ENCODE results near the gene CCDC93. TPM values are rescaled to one million over a fixed set of nuclear protein-coding genes. Genes with fewer than 3 reads are reported as not detected.

The CCDC93 gene
- total and polyA plus RNA-seq, 9 donors = 21.4 to 28.4 (median 22.8) TPM

Other genes with a start within 250 kb of the CCDC93 start
- gene DDX18, start 199.4 kb downstream of the CCDC93 start, total RNA-seq = 46.5 TPM
- gene DDX18, start 199.4 kb downstream of the CCDC93 start, polyA plus RNA-seq (ENCODE audit: insufficient read depth in 1 of 8, insufficient read length in 8 of 8, low replicate concordance in 1 of 8) = 10 to 100 TPM; 40.0 to 52.0 (median 46.3) TPM
- gene INSIG2, start 74.4 kb upstream of the CCDC93 start, total RNA-seq = 12.9 TPM
- 10 to 100 TPM; 15.0 to 24.2 (median 17.3) TPM for gene INSIG2, start 74.4 kb upstream of the CCDC93 start, polyA plus RNA-seq (ENCODE audit: insufficient read depth in 1 of 8, insufficient read length in 8 of 8, low replicate concordance in 1 of 8)

Data from muscle of leg (tissue), 9 donors.